H9 (cell line): Measurements from ENCODE around the gene ALLC. TPM values are rescaled to one million over a fixed set of nuclear protein-coding genes. Genes with fewer than 3 reads are reported as not detected.

ENCODE experiments used
- DNase-seq: peaks from one replicate; pipeline ENCODE4 v3.0.0-alpha.2; 2017
- H2AFZ ChIP-seq: one replicate; pipeline ENCODE4 v1.6.1; 2013; ENCODE audit warnings: mild to moderate bottlenecking, low read length, control low read depth, moderate library complexity
- H2AK5ac ChIP-seq: 2 replicates; pipeline ENCODE4 v1.6.1; 2013; ENCODE audit warnings: low read length, control low read depth, mixed read lengths; ENCODE audit not compliant: insufficient read length
- H2BK120ac ChIP-seq: one replicate; pipeline ENCODE4 v1.6.1; 2013; ENCODE audit warnings: low read depth, mild to moderate bottlenecking, low read length, control low read depth, inconsistent platforms; ENCODE audit not compliant: poor library complexity, severe bottlenecking
- H2BK12ac ChIP-seq: 2 replicates; pipeline ENCODE4 v1.6.1; 2013; ENCODE audit warnings: low read length, control low read depth, mixed read lengths, low read depth; ENCODE audit not compliant: insufficient read length
- H2BK15ac ChIP-seq: 2 replicates; pipeline ENCODE4 v1.6.1; 2013; ENCODE audit warnings: low read depth, low read length, control low read depth
- H2BK20ac ChIP-seq: one replicate; pipeline ENCODE4 v1.6.1; 2013; ENCODE audit warnings: low read depth, mild to moderate bottlenecking, low read length, control low read depth, inconsistent platforms; ENCODE audit not compliant: poor library complexity, severe bottlenecking
- H2BK5ac ChIP-seq: 2 replicates; pipeline ENCODE4 v1.6.1; 2013; ENCODE audit warnings: low read length, control low read depth, mixed read lengths; ENCODE audit not compliant: insufficient read length
- H3K14ac ChIP-seq: 2 replicates; pipeline ENCODE4 v1.6.1; 2013; ENCODE audit warnings: low read length, control low read depth; ENCODE audit not compliant: insufficient read depth
- H3K18ac ChIP-seq: 2 replicates; pipeline ENCODE4 v1.6.1; 2013; ENCODE audit warnings: low read depth, mild to moderate bottlenecking, mixed read lengths, low read length, control low read depth; ENCODE audit not compliant: insufficient read length
- H3K23ac ChIP-seq: 2 replicates; pipeline ENCODE4 v1.6.1; 2013; ENCODE audit warnings: low read length, control low read depth, mixed read lengths, low read depth; ENCODE audit not compliant: insufficient read length
- H3K23me2 ChIP-seq: 2 replicates; pipeline ENCODE4 v1.6.1; 2013; ENCODE audit warnings: low read depth, mild to moderate bottlenecking, mixed read lengths, low read length, control low read depth; ENCODE audit not compliant: insufficient read length, poor library complexity, severe bottlenecking
- H3K27ac ChIP-seq: 2 replicates; pipeline ENCODE4 v1.5.1; 2013; ENCODE audit warnings: low read length, control low read depth, mixed read lengths, low read depth; ENCODE audit not compliant: insufficient read length
- H3K27me3 ChIP-seq: 2 replicates; pipeline ENCODE4 v1.6.1; 2013; ENCODE audit warnings: low read length, control low read depth, inconsistent platforms; ENCODE audit not compliant: insufficient read depth
- H3K4ac ChIP-seq: 2 replicates; pipeline ENCODE4 v1.6.1; 2013; ENCODE audit warnings: low read depth, mild to moderate bottlenecking, control low read depth, inconsistent platforms, low read length, moderate library complexity
- H3K4me1 ChIP-seq: 2 replicates; pipeline ENCODE4 v1.6.1; 2013; ENCODE audit warnings: low read length, control low read depth, inconsistent platforms; ENCODE audit not compliant: insufficient read depth
- H3K4me2 ChIP-seq: 2 replicates; pipeline ENCODE4 v1.6.1; 2013; ENCODE audit warnings: low read length, control low read depth, mixed read lengths; ENCODE audit not compliant: insufficient read length, insufficient read depth
- H3K56ac ChIP-seq: 2 replicates; pipeline ENCODE4 v1.6.1; 2013; ENCODE audit warnings: low read depth, mild to moderate bottlenecking, mixed read lengths, low read length, control low read depth; ENCODE audit not compliant: insufficient read length
- H3K79me1 ChIP-seq: 2 replicates; pipeline ENCODE4 v1.6.1; 2013; ENCODE audit warnings: low read depth, mild to moderate bottlenecking, moderate library complexity, low read length, control low read depth, inconsistent platforms; ENCODE audit not compliant: insufficient read depth, poor library complexity, severe bottlenecking
- H3K79me2 ChIP-seq: 2 replicates; pipeline ENCODE4 v1.6.1; 2013; ENCODE audit warnings: low read length, control low read depth, inconsistent platforms; ENCODE audit not compliant: insufficient read depth
- H3K9ac ChIP-seq: 2 replicates; pipeline ENCODE4 v1.6.1; 2013; ENCODE audit warnings: low read length, control low read depth, mixed read lengths; ENCODE audit not compliant: insufficient read length; ENCODE audit errors: extremely low read depth
- H3K9me3 ChIP-seq: one replicate; pipeline ENCODE4 v1.6.1; 2013; ENCODE audit warnings: low read depth, low read length, inconsistent platforms; ENCODE audit not compliant: control insufficient read depth
- H3T11ph ChIP-seq: one replicate; pipeline ENCODE4 v1.6.1; 2013; ENCODE audit warnings: mild to moderate bottlenecking, low read length, control low read depth, inconsistent platforms
- H4K20me1 ChIP-seq: one replicate; pipeline ENCODE4 v1.6.1; 2013; ENCODE audit not compliant: control insufficient read depth, insufficient read length, insufficient read depth
- H4K5ac ChIP-seq: 2 replicates; pipeline ENCODE4 v1.6.1; 2013; ENCODE audit warnings: low read depth, mild to moderate bottlenecking, mixed read lengths, low read length, control low read depth; ENCODE audit not compliant: insufficient read length
- H4K8ac ChIP-seq: replicated peaks from 2 replicates; pipeline ENCODE4 v1.6.1; 2013; ENCODE audit warnings: low read length, control low read depth, mixed read lengths, low read depth; ENCODE audit not compliant: insufficient read length
- H4K91ac ChIP-seq: 2 replicates; pipeline ENCODE4 v1.6.1; 2013; ENCODE audit warnings: low read depth, mild to moderate bottlenecking, moderate library complexity, mixed read lengths, low read length, control low read depth; ENCODE audit not compliant: insufficient read length
- H3K27ac Mint-ChIP-seq, 3 experiments: 2 replicates in 2 of 3; 3 replicates in 1 of 3; pipeline ENCODE4 v1.8.0; 2020 to 2021; ENCODE audit warnings: mixed read lengths in 3 of 3, mild to moderate bottlenecking in 1 of 3, moderate library complexity in 1 of 3
- H3K27me3 Mint-ChIP-seq: 2 replicates; pipeline ENCODE4 v1.8.0; 2021; ENCODE audit warnings: low read depth, mild to moderate bottlenecking, moderate library complexity, mixed read lengths
- H3K36me3 Mint-ChIP-seq, 3 experiments: 2 replicates in 2 of 3; 3 replicates in 1 of 3; pipeline ENCODE4 v1.8.0; 2020 to 2021; ENCODE audit warnings: low read depth in 3 of 3, mixed read lengths in 3 of 3; ENCODE audit not compliant: insufficient read depth in 1 of 3
- H3K4me1 Mint-ChIP-seq, 2 experiments: 2 replicates each; pipeline ENCODE4 v1.8.0; 2020; ENCODE audit warnings: mixed read lengths in 2 of 2
- H3K4me3 Mint-ChIP-seq, 2 experiments: 2 replicates in 1 of 2; 3 replicates in 1 of 2; pipeline ENCODE4 v1.8.0; 2020 to 2021; ENCODE audit warnings: mild to moderate bottlenecking in 2 of 2, mixed read lengths in 2 of 2, moderate library complexity in 1 of 2
- H3K9me3 Mint-ChIP-seq, 2 experiments: 2 replicates in 1 of 2; 3 replicates in 1 of 2; pipeline ENCODE4 v1.8.0; 2020; ENCODE audit warnings: mild to moderate bottlenecking in 2 of 2, mixed read lengths in 2 of 2, moderate library complexity in 1 of 2
- WGBS: extraction: QIAGEN DNeasy Blood & Tissue Kit; methylation state at CpG from one replicate; pipeline ENCODE4 v1.1.7; 2013; ENCODE audit warnings: missing lambda C conversion rate, low lambda C conversion rate, mixed read lengths; ENCODE audit not compliant: insufficient read length; ENCODE audit errors: extremely low coverage; 5-methylcytosine and 5-hydroxymethylcytosine counted together
- total RNA-seq: library from RNA; stranded (reverse); gene quantifications from 2 replicates; pipeline ENCODE4 v1.2.1, GENCODE V29; 2021
- TF ChIP-seq, protein P1 (sequence below): fragments of 200-600 bp; sonication (generic); conservative IDR thresholded peaks from 3 replicates; pipeline ENCODE4 v1.8.0; 2021; ENCODE audit warnings: antibody characterized with exemption, mild to moderate bottlenecking

ALLC gene
- total RNA-seq, 1 experiment from 2014 or later = not detected

DNA sequence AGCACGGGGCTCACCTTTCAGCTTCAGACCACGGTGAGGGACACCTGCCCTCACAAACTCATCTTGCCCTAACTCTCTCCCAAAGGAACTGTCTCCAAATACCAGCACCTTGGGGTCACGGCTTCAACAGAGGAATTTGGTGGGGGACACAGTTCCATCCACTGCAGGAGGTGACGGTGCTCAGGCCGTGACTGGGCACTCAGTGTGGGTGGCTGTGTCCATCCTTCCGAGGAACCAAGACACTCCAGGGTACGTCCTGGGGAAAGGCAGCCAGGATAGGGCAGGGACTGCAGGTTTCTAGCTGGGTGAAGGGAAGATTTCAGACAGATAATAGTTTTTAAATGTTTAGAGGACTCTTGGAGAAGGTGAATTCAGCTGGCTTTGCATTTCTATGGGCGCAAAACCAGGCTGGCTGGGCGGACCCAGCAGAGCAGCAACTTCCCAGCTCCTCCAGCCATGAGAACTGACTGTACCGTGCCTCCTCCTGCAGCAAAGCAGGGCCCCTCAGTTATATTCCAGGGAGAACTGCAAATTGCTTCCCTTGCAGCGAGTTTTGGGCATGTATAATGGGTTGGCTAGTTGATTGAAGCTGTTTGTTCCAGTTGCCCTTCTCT, 23.9 kb upstream of the ALLC start:
- no CpG with 5 or more reads among the region's 11 CpGs for WGBS
- no peak overlapping the region for H3K4ac ChIP-seq
- no peaks in the 10 kb centered on the region for H3K4me1 ChIP-seq
- H3K27me3 ChIP-seq = no peaks in the 10 kb centered on the region
- H3K4me2 ChIP-seq = no peak overlapping the region
- no peak overlapping the region for H3T11ph ChIP-seq
- no peak overlapping the region for H3K27ac ChIP-seq
- H3K4me1 Mint-ChIP-seq = peaks cover 8 to 16% of the 10 kb centered on the region in 2 experiments
- no peak overlapping the region for H4K5ac ChIP-seq
- peaks cover 22% of the 10 kb centered on the region for H3K27me3 Mint-ChIP-seq
- H2BK120ac ChIP-seq = no peak overlapping the region
- no peaks in the 10 kb centered on the region for H4K20me1 ChIP-seq
- H2BK20ac ChIP-seq = no peak overlapping the region
- H3K56ac ChIP-seq = no peak overlapping the region
- TF ChIP-seq, protein P1, sequence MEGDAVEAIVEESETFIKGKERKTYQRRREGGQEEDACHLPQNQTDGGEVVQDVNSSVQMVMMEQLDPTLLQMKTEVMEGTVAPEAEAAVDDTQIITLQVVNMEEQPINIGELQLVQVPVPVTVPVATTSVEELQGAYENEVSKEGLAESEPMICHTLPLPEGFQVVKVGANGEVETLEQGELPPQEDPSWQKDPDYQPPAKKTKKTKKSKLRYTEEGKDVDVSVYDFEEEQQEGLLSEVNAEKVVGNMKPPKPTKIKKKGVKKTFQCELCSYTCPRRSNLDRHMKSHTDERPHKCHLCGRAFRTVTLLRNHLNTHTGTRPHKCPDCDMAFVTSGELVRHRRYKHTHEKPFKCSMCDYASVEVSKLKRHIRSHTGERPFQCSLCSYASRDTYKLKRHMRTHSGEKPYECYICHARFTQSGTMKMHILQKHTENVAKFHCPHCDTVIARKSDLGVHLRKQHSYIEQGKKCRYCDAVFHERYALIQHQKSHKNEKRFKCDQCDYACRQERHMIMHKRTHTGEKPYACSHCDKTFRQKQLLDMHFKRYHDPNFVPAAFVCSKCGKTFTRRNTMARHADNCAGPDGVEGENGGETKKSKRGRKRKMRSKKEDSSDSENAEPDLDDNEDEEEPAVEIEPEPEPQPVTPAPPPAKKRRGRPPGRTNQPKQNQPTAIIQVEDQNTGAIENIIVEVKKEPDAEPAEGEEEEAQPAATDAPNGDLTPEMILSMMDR = no peak
- H3K23ac ChIP-seq = no peak overlapping the region
- no peak overlapping the region for H3K4me3 Mint-ChIP-seq
- H3K9me3 Mint-ChIP-seq = no peaks in the 10 kb centered on the region
- H3K36me3 Mint-ChIP-seq = no peaks in the 10 kb centered on the region
- H3K79me1 ChIP-seq = no peaks in the 10 kb centered on the region
- H3K14ac ChIP-seq = no peak overlapping the region
- no peak overlapping the region; a peak in 1 of 7 replicates for H3K27ac Mint-ChIP-seq
- no peak overlapping the region for H2AK5ac ChIP-seq
- H3K9ac ChIP-seq = no peak overlapping the region
- no peak overlapping the region for H2AFZ ChIP-seq
- no peaks in the 10 kb centered on the region for H3K23me2 ChIP-seq
- no peak overlapping the region for H2BK12ac ChIP-seq
- no peaks in the 10 kb centered on the region for H3K9me3 ChIP-seq
- no peak overlapping the region for H4K8ac ChIP-seq
- H2BK5ac ChIP-seq = no peak overlapping the region
- H3K79me2 ChIP-seq = no peaks in the 10 kb centered on the region
- H3K18ac ChIP-seq = no peak overlapping the region
- H2BK15ac ChIP-seq = no peak overlapping the region
- H4K91ac ChIP-seq = no peak overlapping the region
- peak; percentile 25 for DNase-seq
